HEK293 (cell line): ENCODE measurements around the gene QRICH2.
A peak's percentile ranks its signal among the peaks of the same experiment; 100 is the strongest.

ENCODE experiments used
- BCL11B ChIP-seq: fragments of 450-650 bp; formaldehyde crosslinking; IDR thresholded peaks from 2 replicates; pipeline ENCODE4 v1.5.1; 2016; ENCODE audit warnings: low read depth, missing biosample characterization, missing genetic modification characterization
- GLIS1 ChIP-seq: fragments of 450-650 bp; formaldehyde crosslinking; IDR thresholded peaks from 2 replicates; pipeline ENCODE4 v1.5.1; 2016; ENCODE audit warnings: missing biosample characterization, missing genetic modification characterization
- GLIS2 ChIP-seq: fragments of 450-650 bp; formaldehyde crosslinking; IDR thresholded peaks from 2 replicates; pipeline ENCODE4 v1.5.1; 2016; ENCODE audit warnings: missing biosample characterization, missing genetic modification characterization
- HOXD13 ChIP-seq: sonication (generic); formaldehyde crosslinking; IDR thresholded peaks from 2 replicates; pipeline ENCODE4 v1.8.0; 2022; ENCODE audit warnings: missing genetic modification reagents, borderline replicate concordance
- KLF10 ChIP-seq: fragments of 450-650 bp; IDR thresholded peaks from 2 replicates; pipeline ENCODE4 v1.5.1; 2018; ENCODE audit warnings: missing biosample characterization, mild to moderate bottlenecking, missing genetic modification characterization
- PRDM10 ChIP-seq: fragments of 450-650 bp; formaldehyde crosslinking; IDR thresholded peaks from 2 replicates; pipeline ENCODE4 v1.5.1; 2016; ENCODE audit warnings: missing biosample characterization, missing genetic modification characterization
- RBAK ChIP-seq: fragments of 450-650 bp; formaldehyde crosslinking; IDR thresholded peaks from 2 replicates; pipeline ENCODE4 v1.5.1; 2016; ENCODE audit warnings: missing biosample characterization, missing genetic modification characterization
- ZBTB17 ChIP-seq: fragments of 450-650 bp; formaldehyde crosslinking; IDR thresholded peaks from 2 replicates; pipeline ENCODE4 v1.5.1; 2016; ENCODE audit warnings: missing biosample characterization, missing genetic modification characterization
- ZFHX2 ChIP-seq: fragments of 450-650 bp; formaldehyde crosslinking; conservative IDR thresholded peaks from 2 replicates; pipeline ENCODE4 v1.5.1; 2016; ENCODE audit warnings: missing biosample characterization, missing genetic modification characterization
- ZFP37 ChIP-seq: fragments of 450-650 bp; formaldehyde crosslinking; IDR thresholded peaks from 2 replicates; pipeline ENCODE4 v1.5.1; 2016; ENCODE audit warnings: missing biosample characterization, missing genetic modification characterization
- ZNF112 ChIP-seq: fragments of 450-650 bp; formaldehyde crosslinking; IDR thresholded peaks from 2 replicates; pipeline ENCODE4 v1.5.0; 2017; ENCODE audit warnings: missing biosample characterization, missing genetic modification characterization
- ZNF138 ChIP-seq: fragments of 450-650 bp; formaldehyde crosslinking; IDR thresholded peaks from 2 replicates; pipeline ENCODE4 v1.5.1; 2016; ENCODE audit warnings: missing biosample characterization, missing genetic modification characterization, borderline replicate concordance
- ZNF155 ChIP-seq: fragments of 450-650 bp; formaldehyde crosslinking; IDR thresholded peaks from 2 replicates; pipeline ENCODE4 v1.5.1; 2016; ENCODE audit warnings: missing biosample characterization, missing genetic modification characterization
- ZNF169 ChIP-seq: fragments of 450-650 bp; formaldehyde crosslinking; IDR thresholded peaks from 2 replicates; pipeline ENCODE4 v1.5.1; 2016; ENCODE audit warnings: missing biosample characterization, missing genetic modification characterization
- ZNF174 ChIP-seq: fragments of 450-650 bp; formaldehyde crosslinking; IDR thresholded peaks from 2 replicates; pipeline ENCODE4 v1.5.0; 2017; ENCODE audit warnings: missing biosample characterization, mild to moderate bottlenecking, missing genetic modification characterization
- ZNF19 ChIP-seq: fragments of 450-650 bp; formaldehyde crosslinking; IDR thresholded peaks from 2 replicates; pipeline ENCODE4; 2016; ENCODE audit warnings: missing biosample characterization, missing genetic modification characterization, low read depth
- ZNF2 ChIP-seq: fragments of 450-650 bp; formaldehyde crosslinking; IDR thresholded peaks from 2 replicates; pipeline ENCODE4 v1.5.1; 2016; ENCODE audit warnings: missing biosample characterization, missing genetic modification characterization
- ZNF214 ChIP-seq: fragments of 450-650 bp; formaldehyde crosslinking; IDR thresholded peaks from 2 replicates; pipeline ENCODE4 v1.5.1; 2017; ENCODE audit warnings: missing biosample characterization, mild to moderate bottlenecking, missing genetic modification characterization, borderline replicate concordance
- ZNF223 ChIP-seq: fragments of 450-650 bp; formaldehyde crosslinking; IDR thresholded peaks from 2 replicates; pipeline ENCODE4 v1.5.1; 2016; ENCODE audit warnings: missing biosample characterization, missing genetic modification characterization
- ZNF24 ChIP-seq: fragments of 450-650 bp; formaldehyde crosslinking; IDR thresholded peaks from 2 replicates; pipeline ENCODE4 v1.5.1; 2016; ENCODE audit warnings: missing biosample characterization, missing genetic modification characterization
- ZNF248 ChIP-seq: fragments of 450-650 bp; formaldehyde crosslinking; IDR thresholded peaks from 2 replicates; pipeline ENCODE4 v1.5.1; 2017; ENCODE audit warnings: missing biosample characterization, missing genetic modification characterization
- ZNF266 ChIP-seq: fragments of 450-650 bp; formaldehyde crosslinking; IDR thresholded peaks from 2 replicates; pipeline ENCODE4 v1.5.1; 2016; ENCODE audit warnings: missing biosample characterization, missing genetic modification characterization, low read depth
- ZNF350 ChIP-seq: fragments of 450-650 bp; formaldehyde crosslinking; IDR thresholded peaks from 2 replicates; pipeline ENCODE4 v1.5.0; 2017; ENCODE audit warnings: missing biosample characterization, mild to moderate bottlenecking, missing genetic modification characterization
- ZNF366 ChIP-seq: fragments of 450-650 bp; formaldehyde crosslinking; conservative IDR thresholded peaks from 2 replicates; pipeline ENCODE4 v1.5.1; 2016; ENCODE audit warnings: missing biosample characterization, missing genetic modification characterization
- ZNF426 ChIP-seq: fragments of 450-650 bp; formaldehyde crosslinking; IDR thresholded peaks from 2 replicates; pipeline ENCODE4 v1.5.1; 2017; ENCODE audit warnings: missing biosample characterization, missing genetic modification characterization, mild to moderate bottlenecking, inconsistent platforms, moderate library complexity
- ZNF433 ChIP-seq: fragments of 450-650 bp; formaldehyde crosslinking; IDR thresholded peaks from 2 replicates; pipeline ENCODE4 v1.5.1; 2016; ENCODE audit warnings: missing biosample characterization, missing genetic modification characterization, low read depth
- ZNF514 ChIP-seq: fragments of 450-650 bp; formaldehyde crosslinking; IDR thresholded peaks from 2 replicates; pipeline ENCODE4 v1.5.1; 2016; ENCODE audit warnings: missing biosample characterization, missing genetic modification characterization
- ZNF560 ChIP-seq: fragments of 450-650 bp; formaldehyde crosslinking; IDR thresholded peaks from 2 replicates; pipeline ENCODE4 v1.5.1; 2017; ENCODE audit warnings: missing biosample characterization, missing genetic modification characterization, borderline replicate concordance
- ZNF580 ChIP-seq: fragments of 450-650 bp; formaldehyde crosslinking; IDR thresholded peaks from 2 replicates; pipeline ENCODE4 v1.5.1; 2016; ENCODE audit warnings: missing biosample characterization, missing genetic modification characterization
- ZNF585B ChIP-seq: fragments of 450-650 bp; formaldehyde crosslinking; IDR thresholded peaks from 2 replicates; pipeline ENCODE4 v1.5.1; 2016; ENCODE audit warnings: missing biosample characterization, missing genetic modification characterization
- ZNF600 ChIP-seq: fragments of 450-650 bp; formaldehyde crosslinking; IDR thresholded peaks from 2 replicates; pipeline ENCODE4 v1.5.1; 2016; ENCODE audit warnings: missing biosample characterization, missing genetic modification characterization
- ZNF624 ChIP-seq: fragments of 450-650 bp; formaldehyde crosslinking; IDR thresholded peaks from 2 replicates; pipeline ENCODE4 v1.5.1; 2017; ENCODE audit warnings: missing biosample characterization, missing genetic modification characterization
- ZNF670 ChIP-seq: fragments of 450-650 bp; formaldehyde crosslinking; IDR thresholded peaks from 2 replicates; pipeline ENCODE4 v1.5.1; 2016; ENCODE audit warnings: missing biosample characterization, missing genetic modification characterization, low read depth
- ZNF677 ChIP-seq: fragments of 450-650 bp; IDR thresholded peaks from 2 replicates; pipeline ENCODE4 v1.5.0; 2018; ENCODE audit warnings: missing biosample characterization, mild to moderate bottlenecking, missing genetic modification characterization, moderate library complexity
- ZNF830 ChIP-seq: fragments of 450-650 bp; IDR thresholded peaks from 2 replicates; pipeline ENCODE4 v1.5.0; 2018; ENCODE audit warnings: missing biosample characterization, missing genetic modification characterization, low read depth, mild to moderate bottlenecking, moderate library complexity
- TF ChIP-seq, protein P1 (sequence below): fragments of 450-650 bp; formaldehyde crosslinking; IDR thresholded peaks from 2 replicates; pipeline ENCODE4 v1.5.1; 2016; ENCODE audit warnings: missing biosample characterization, missing genetic modification characterization
- TF ChIP-seq, protein P2 (sequence below): fragments of 450-650 bp; formaldehyde crosslinking; IDR thresholded peaks from 2 replicates; pipeline ENCODE4 v1.5.1; 2016; ENCODE audit warnings: missing biosample characterization, missing genetic modification characterization

QRICH2 gene

GRCh38 chr17:76353599-76354316 lies 45.7 kb upstream of the QRICH2 start, which contains the start of gene PRPSAP1 (continued):
- TF ChIP-seq ZNF670 (tag by site-specific recombination) (no peak), ZNF266 (no peak), ZNF169 (tag by site-specific recombination) (no peak), ZNF560 (no peak), ZBTB17 (tag by site-specific recombination) (peak; percentile 94), ZNF214 (tag by site-specific recombination) (no peak), ZNF248 (tag by site-specific recombination) (no peak), ZNF585B (no peak), RBAK (tag by site-specific recombination) (no peak), GLIS1 (tag by site-specific recombination) (peak; percentile 60), ZFHX2 (peak; percentile 71), ZNF155 (no peak), ZNF624 (tag by site-specific recombination) (no peak), ZNF830 (tag by site-specific recombination) (no peak), ZNF174 (tag by site-specific recombination) (no peak), ZNF19 (no peak), ZNF350 (tag by site-specific recombination) (no peak), ZNF2 (peak; percentile 84), ZNF223 (tag by site-specific recombination) (no peak), BCL11B (tag by site-specific recombination) (peak; percentile 81; the same call in 1 of the 2 replicates), HOXD13 (no peak), ZNF433 (tag by site-specific recombination) (no peak), ZNF112 (tag by site-specific recombination) (no peak), ZNF600 (tag by site-specific recombination) (no peak), ZFP37 (tag by site-specific recombination) (peak; percentile 49), ZNF138 (tag by site-specific recombination) (no peak), KLF10 (tag by site-specific recombination) (peak; percentile 95), ZNF426 (tag by site-specific recombination) (no peak), ZNF514 (tag by site-specific recombination) (no peak), GLIS2 (no peak), PRDM10 (tag by site-specific recombination) (peak; percentile 90), ZNF24 (tag by site-specific recombination) (peak; percentile 90; the same call in 1 of the 2 replicates), ZNF366 (tag by site-specific recombination) (no peak), ZNF580 (tag by site-specific recombination) (peak; percentile 92), ZNF677 (tag by site-specific recombination) (no peak)
- TF ChIP-seq, protein P1, sequence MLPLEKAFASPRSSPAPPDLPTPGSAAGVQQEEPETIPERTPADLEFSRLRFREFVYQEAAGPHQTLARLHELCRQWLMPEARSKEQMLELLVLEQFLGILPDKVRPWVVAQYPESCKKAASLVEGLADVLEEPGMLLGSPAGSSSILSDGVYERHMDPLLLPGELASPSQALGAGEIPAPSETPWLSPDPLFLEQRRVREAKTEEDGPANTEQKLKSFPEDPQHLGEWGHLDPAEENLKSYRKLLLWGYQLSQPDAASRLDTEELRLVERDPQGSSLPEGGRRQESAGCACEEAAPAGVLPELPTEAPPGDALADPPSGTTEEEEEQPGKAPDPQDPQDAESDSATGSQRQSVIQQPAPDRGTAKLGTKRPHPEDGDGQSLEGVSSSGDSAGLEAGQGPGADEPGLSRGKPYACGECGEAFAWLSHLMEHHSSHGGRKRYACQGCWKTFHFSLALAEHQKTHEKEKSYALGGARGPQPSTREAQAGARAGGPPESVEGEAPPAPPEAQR (tag by site-specific recombination), result no peak
- TF ChIP-seq, protein P2, sequence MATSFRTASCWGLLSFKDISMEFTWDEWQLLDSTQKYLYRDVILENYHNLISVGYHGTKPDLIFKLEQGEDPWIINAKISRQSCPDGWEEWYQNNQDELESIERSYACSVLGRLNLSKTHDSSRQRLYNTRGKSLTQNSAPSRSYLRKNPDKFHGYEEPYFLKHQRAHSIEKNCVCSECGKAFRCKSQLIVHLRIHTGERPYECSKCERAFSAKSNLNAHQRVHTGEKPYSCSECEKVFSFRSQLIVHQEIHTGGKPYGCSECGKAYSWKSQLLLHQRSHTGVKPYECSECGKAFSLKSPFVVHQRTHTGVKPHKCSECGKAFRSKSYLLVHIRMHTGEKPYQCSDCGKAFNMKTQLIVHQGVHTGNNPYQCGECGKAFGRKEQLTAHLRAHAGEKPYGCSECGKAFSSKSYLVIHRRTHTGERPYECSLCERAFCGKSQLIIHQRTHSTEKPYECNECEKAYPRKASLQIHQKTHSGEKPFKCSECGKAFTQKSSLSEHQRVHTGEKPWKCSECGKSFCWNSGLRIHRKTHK, result no peak
